GM12878 (cell line): ENCODE results near the gene ZNF554.

Experiments
- CTCF ChIP-seq, 3 experiments: IDR thresholded peaks in 2 of 3; conservative IDR thresholded peaks in 1 of 3; 2 replicates each; pipeline ENCODE4 v1.5.1; 2011; ENCODE audit warnings: low read depth in 3 of 3, low read length in 3 of 3, mild to moderate bottlenecking in 3 of 3, control low read depth in 2 of 3, moderate library complexity in 2 of 3, inconsistent platforms in 1 of 3, mixed read lengths in 1 of 3; ENCODE audit not compliant: control insufficient read depth in 2 of 3, insufficient read depth in 1 of 3; ENCODE audit errors: extremely low read depth in 1 of 3
- ZNF274 ChIP-seq: IDR thresholded peaks from one replicate; pipeline ENCODE4 v1.8.0; 2011; ENCODE audit not compliant: insufficient read length, insufficient read depth

- TF ChIP-seq CTCF (IDR thresholded peaks at IDR 0.05 in 2 of 3, conservative IDR thresholded peaks at IDR 0.05 in 1 of 3; ENCODE audit: control insufficient read depth in 2 of 3, extremely low read depth in 1 of 3, insufficient read depth in 1 of 3, low read depth in 3 of 3, low read length in 3 of 3) (no peak), ZNF274 (no peak)
Measured at GRCh38 chr19:2811735-2812413, 7.8 kb upstream of the ZNF554 start.
